Lower leg skin (tissue), 3 donors: ENCODE results near the gene LHFPL5.

Source experiments
- CTCF ChIP-seq, 3 donors: fragments of 450-650 bp; IDR thresholded peaks; one replicate each; pipeline ENCODE4 v1.5.1; 2016; ENCODE audit warnings: antibody characterized with exemption in 3 of 3, mild to moderate bottlenecking in 3 of 3, moderate library complexity in 2 of 3
- POLR2A ChIP-seq, 2 donors: fragments of 450-650 bp; IDR thresholded peaks; one replicate each; pipeline ENCODE4 v1.6.1; 2016 to 2017; ENCODE audit warnings: antibody characterized with exemption in 2 of 2, mild to moderate bottlenecking in 1 of 2, moderate library complexity in 1 of 2

GRCh38 chr6:35790683-35791082 lies 14.5 kb upstream of the LHFPL5 start:
- TF ChIP-seq CTCF (IDR thresholded peaks at IDR 0.05) = no peak
- no peak for TF ChIP-seq POLR2A (IDR thresholded peaks at IDR 0.05)
